Hepatic stellate cell (primary cell): Measurements from ENCODE around the gene SGSM2.

Experiments used
- DNase-seq: peaks from one replicate; pipeline ENCODE4 v3.0.0; 2011; ENCODE audit warnings: low spot score

SGSM2 gene

GRCh38 chr17:2369551-2370210, 32.4 kb downstream of the SGSM2 start:
- DNase-seq, result no peak

- DNase-seq, result no peak
Observed at GRCh38 chr17:2370211-2370589, 32.9 kb downstream of the SGSM2 start.

DNA sequence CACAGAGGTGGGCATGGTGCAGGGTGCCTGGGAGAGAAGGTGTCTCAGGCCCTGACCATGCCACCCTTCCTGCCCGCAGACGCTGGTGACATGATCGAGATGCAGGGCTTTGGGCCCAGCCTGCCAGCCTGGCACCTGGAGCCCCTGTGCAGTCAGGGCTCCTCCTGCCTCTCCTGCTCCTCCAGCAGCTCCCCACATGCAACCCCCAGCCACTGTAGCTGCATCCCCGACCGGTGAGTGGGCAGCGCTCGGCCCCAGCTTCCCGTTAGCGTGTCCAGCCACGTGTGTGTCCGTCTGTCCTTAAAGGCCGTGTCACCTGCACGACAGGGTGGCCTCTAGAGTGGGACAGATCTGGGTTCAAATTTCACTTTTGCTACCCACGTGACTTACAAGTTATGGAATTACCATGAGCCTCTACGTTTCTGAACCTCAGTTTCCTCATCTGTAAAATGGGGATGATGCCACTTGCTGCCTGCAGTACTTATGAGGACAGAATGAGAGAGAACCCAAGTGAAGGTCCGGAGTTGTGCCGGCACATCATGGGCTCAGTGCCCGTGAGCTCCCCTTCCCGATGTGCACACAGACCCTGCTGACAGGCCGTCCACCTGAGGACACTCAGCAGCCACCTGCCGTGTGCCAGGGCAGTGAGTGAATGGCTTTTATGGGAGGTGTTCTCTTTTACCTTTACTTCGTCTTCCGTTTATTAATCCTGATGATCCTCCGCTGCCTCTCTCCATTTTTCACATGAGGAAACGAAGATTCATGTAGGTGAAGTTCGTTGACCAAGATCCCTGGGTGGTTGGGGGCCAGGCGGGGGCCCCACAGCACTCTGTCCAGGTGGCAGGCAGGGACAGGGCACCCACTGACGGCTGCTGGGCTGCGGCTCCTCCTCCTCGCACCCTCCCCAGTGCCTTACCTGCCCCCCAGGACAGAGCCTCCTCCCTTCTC, 34.2 kb downstream of the SGSM2 start:
- DNase-seq, result no peak

DNA sequence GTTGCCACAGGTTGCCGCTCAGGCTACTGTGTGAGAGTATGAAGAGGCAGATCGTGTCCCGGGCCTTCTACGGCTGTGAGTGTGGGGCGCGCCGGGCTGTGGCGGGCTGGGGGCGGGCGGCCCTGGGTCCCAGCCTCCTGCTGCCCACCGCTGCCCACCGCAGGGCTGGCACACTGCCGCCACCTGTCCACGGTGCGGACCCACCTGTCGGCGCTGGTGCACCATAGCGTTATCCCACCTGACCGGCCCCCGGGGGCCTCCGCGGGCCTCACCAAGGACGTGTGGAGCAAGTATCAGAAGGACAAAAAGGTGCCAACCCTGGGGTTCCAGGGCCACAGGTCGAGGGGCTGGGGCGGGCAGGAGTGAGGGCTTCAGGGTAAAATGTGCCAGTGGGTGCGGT, 34.9 kb downstream of the SGSM2 start:
- DNase-seq, result no peak

- no peak for DNase-seq
Observed at GRCh38 chr17:2372681-2373080, 35.4 kb downstream of the SGSM2 start.

GRCh38 chr17:2373179-2373578, 35.9 kb downstream of the SGSM2 start:
- no peak for DNase-seq

GRCh38 chr17:2374549-2375285, 37.4 kb downstream of the SGSM2 start:
- DNase-seq, result no peak

GRCh38 chr17:2375406-2375805, 38.1 kb downstream of the SGSM2 start:
- DNase-seq, result no peak

GRCh38 chr17:2376107-2376506, 38.8 kb downstream of the SGSM2 start:
- DNase-seq, result no peak

GRCh38 chr17:2377659-2378058, 40.4 kb downstream of the SGSM2 start:
- DNase-seq, result no peak

GRCh38 chr17:2378905-2379304, 41.6 kb downstream of the SGSM2 start:
- no peak for DNase-seq

GRCh38 chr17:2379489-2380225, 42.4 kb downstream of the SGSM2 start:
- DNase-seq, result no peak

GRCh38 chr17:2380226-2380922, 43.1 kb downstream of the SGSM2 start:
- no peak for DNase-seq

GRCh38 chr17:2380950-2381649, 43.8 kb downstream of the SGSM2 start:
- no peak for DNase-seq

- no peak for DNase-seq
Observed at GRCh38 chr17:2383628-2384167, 46.4 kb downstream of the SGSM2 start.

- DNase-seq, result no peak
Observed at GRCh38 chr17:2384439-2385127, 47.3 kb downstream of the SGSM2 start.

DNA sequence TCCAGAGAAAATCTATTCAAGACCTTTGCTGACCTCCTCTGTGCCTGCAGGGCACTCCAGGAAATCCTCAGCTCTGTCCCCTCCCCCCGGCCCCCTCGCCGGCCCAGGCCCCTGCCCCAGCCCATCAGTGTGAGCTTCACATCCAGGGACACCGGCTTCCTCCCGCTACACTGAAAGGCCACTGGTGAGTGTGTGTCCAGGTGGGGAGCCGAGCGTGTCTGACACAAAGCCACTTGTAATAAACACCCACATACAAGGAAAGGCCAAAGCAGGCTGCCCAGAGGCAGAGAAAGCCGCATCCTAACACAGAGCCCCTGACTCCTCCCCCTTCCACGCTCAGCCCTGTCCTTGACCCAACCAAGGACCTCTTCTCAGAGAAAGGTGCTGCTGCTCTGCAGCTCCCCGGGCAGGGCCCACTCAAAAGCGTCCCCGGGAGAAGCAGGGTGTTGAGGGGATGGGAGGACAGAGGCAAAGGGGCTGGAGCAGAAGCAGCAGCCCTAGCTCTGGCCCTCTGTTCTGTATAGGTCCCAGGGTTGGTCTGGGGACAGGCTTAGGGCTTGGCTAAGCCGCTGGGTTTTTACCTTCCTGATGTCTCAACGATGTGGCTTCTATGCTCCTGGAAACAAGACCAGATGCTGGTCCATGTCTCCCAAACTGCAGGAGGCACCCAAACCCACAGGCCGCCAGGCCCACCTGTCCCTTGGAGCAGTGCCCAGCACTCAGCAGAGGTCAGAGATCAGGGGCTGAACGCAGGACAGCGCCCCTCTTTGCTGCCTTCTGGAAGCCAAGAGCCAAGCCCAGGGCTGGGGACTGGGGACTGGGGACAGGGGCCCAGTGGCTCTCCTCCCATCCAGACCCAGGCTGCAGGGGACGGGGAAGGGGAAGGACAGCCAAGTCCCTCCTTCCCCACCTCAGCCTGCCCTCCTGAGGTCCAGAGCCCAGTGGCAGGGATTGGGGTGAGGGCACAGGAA, 48.2 kb downstream of the SGSM2 start:
- DNase-seq, result no peak

DNA sequence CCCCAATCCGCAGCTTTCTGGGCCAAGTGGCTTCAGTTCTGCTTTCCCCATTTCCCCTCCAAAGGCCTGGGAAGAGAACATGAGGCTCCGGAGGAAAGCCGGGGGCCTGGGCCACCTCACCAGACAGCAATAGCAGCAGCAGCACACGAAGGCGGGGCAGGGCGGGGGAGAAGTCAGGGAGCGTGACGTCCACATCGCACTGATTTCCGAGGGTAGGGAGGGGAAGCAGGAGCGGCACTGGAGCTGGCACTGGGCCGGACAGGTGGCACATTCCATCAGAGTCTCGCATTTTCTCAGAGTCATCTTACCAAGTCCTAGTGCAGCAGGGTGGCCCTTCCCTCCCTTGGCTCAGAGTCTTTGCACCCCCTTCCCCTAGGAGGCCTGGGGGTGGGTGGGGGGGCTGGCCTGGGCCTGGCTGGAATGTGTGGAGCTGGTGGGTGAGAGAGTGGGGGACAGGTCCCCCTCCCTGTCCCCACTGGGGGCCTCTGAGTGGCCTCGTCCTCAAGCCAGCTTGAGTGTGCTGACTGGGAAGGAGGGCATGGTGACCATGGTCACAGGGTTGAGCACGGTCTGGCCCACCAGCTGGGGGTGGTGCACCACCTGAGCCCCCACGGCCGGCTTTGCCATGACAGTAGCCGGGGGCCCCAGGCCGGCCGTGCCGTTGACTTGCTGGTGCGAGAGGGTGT, 49.2 kb downstream of the SGSM2 start:
- DNase-seq, result no peak
